IMR-90 (cell line): ENCODE results near the gene C2orf92.

Source experiments
- CTCF ChIP-seq: conservative IDR thresholded peaks from 2 replicates; pipeline ENCODE4 v1.5.1; 2012; ENCODE audit warnings: mild to moderate bottlenecking, low read depth, low read length, improper control_type of control experiment
- POLR2A ChIP-seq: IDR thresholded peaks from 2 replicates; pipeline ENCODE4 v1.6.1; 2012; ENCODE audit warnings: mild to moderate bottlenecking, low read depth, low read length

- TF ChIP-seq CTCF: no peak
- TF ChIP-seq POLR2A: no peak
Measured at GRCh38 chr2:97656905-97657587, 12.5 kb upstream of the C2orf92 start.
